Neural cell (in vitro differentiated cells): ENCODE measurements around the gene TNF. TPM values are rescaled to one million over a fixed set of nuclear protein-coding genes. Genes with fewer than 3 reads are reported as not detected.
A peak's percentile ranks its signal among the peaks of the same experiment; 100 is the strongest.
"Not testable (repeated sequence)": the region's sequence is repeated elsewhere in the genome, so short reads cannot be mapped to it uniquely, and the experiment has no call there.

Experiments
- H2AFZ ChIP-seq: fragments of 200-600, 300-800 bp; sonication (generic), shearing (Covaris generic); 2 replicates; pipeline ENCODE4 v1.6.0; 2014; ENCODE audit warnings: low read depth, mild to moderate bottlenecking, antibody characterized with exemption, low read length, moderate library complexity
- H3F3A ChIP-seq: fragments of 200-600 bp; shearing (Covaris generic); 2 replicates; pipeline ENCODE4 v1.6.1; 2016; ENCODE audit warnings: mild to moderate bottlenecking, moderate library complexity, mixed read lengths, antibody characterized with exemption, low read length; ENCODE audit not compliant: insufficient read depth, poor library complexity, severe bottlenecking
- H3K27ac ChIP-seq: fragments of 200-600, 300-800 bp; sonication (generic), shearing (Covaris generic); 2 replicates; pipeline ENCODE4 v1.5.1; 2014; ENCODE audit warnings: mild to moderate bottlenecking, low read length, moderate library complexity
- H3K27me3 ChIP-seq: fragments of 300-800, 200-600 bp; sonication (generic), shearing (Covaris generic); 2 replicates; pipeline ENCODE4 v1.6.0; 2014; ENCODE audit warnings: mild to moderate bottlenecking, low read depth, low read length, moderate library complexity; ENCODE audit not compliant: insufficient read depth
- H3K36me3 ChIP-seq: fragments of 300-800, 200-600 bp; sonication (generic), shearing (Covaris generic); 2 replicates; pipeline ENCODE4 v1.5.1; 2014; ENCODE audit warnings: mild to moderate bottlenecking, antibody characterized with exemption, low read length, moderate library complexity; ENCODE audit not compliant: insufficient read depth
- H3K4me2 ChIP-seq: fragments of 300-800, 200-600 bp; sonication (generic), shearing (Covaris generic); 2 replicates; pipeline ENCODE4 v1.6.0; 2014; ENCODE audit warnings: mild to moderate bottlenecking, low read length
- H3K4me3 ChIP-seq: fragments of 300-800, 200-600 bp; sonication (generic), shearing (Covaris generic); 2 replicates; pipeline ENCODE4 v1.5.1; 2014; ENCODE audit warnings: mild to moderate bottlenecking, low read length, moderate library complexity
- H3K79me2 ChIP-seq: fragments of 200-600 bp; shearing (Covaris generic); replicated peaks from 2 replicates; pipeline ENCODE4 v1.6.0; 2014; ENCODE audit warnings: mild to moderate bottlenecking, low read length, moderate library complexity; ENCODE audit not compliant: insufficient read depth
- H3K9ac ChIP-seq: fragments of 300-800, 200-600 bp; sonication (generic), shearing (Covaris generic); 2 replicates; pipeline ENCODE4 v1.6.1; 2016; ENCODE audit warnings: mild to moderate bottlenecking, low read length, mixed read lengths
- H3K9me2 ChIP-seq: fragments of 200-600 bp; shearing (Covaris generic); 2 replicates; pipeline ENCODE4 v1.6.1; 2016; ENCODE audit warnings: mild to moderate bottlenecking, low read length, mixed read lengths; ENCODE audit not compliant: insufficient read depth
- H3K9me3 ChIP-seq: fragments of 200-600, 300-800 bp; sonication (generic), shearing (Covaris generic); 2 replicates; pipeline ENCODE4 v1.6.1; 2016; ENCODE audit warnings: mild to moderate bottlenecking, mixed run types, low read length, moderate library complexity, mixed read lengths
- H4K20me1 ChIP-seq: fragments of 200-600 bp; shearing (Covaris generic); 2 replicates; pipeline ENCODE4 v1.6.1; 2016; ENCODE audit warnings: mild to moderate bottlenecking, mixed run types; ENCODE audit not compliant: insufficient read depth
- CTCF ChIP-seq: fragments of 450-650 bp; IDR thresholded peaks from 2 replicates; pipeline ENCODE4 v1.5.1; 2014; ENCODE audit warnings: antibody characterized with exemption, mild to moderate bottlenecking, moderate library complexity; ENCODE audit not compliant: poor library complexity, severe bottlenecking
- EP300 ChIP-seq: fragments of 450-650 bp; conservative IDR thresholded peaks from 2 replicates; pipeline ENCODE4 v1.6.1; 2014; ENCODE audit warnings: antibody characterized with exemption, mild to moderate bottlenecking, moderate library complexity; ENCODE audit not compliant: poor library complexity, severe bottlenecking
- EZH2 ChIP-seq: fragments of 200-600, 300-800 bp; shearing (Covaris generic), sonication (generic); IDR thresholded peaks from 2 replicates; pipeline ENCODE4 v1.6.1; 2014; ENCODE audit warnings: antibody characterized with exemption, low read length, borderline replicate concordance, mild to moderate bottlenecking; ENCODE audit not compliant: insufficient read depth, poor library complexity, severe bottlenecking
- MXI1 ChIP-seq: fragments of 450-650 bp; conservative IDR thresholded peaks from 2 replicates; pipeline ENCODE4 v1.6.1; 2014; ENCODE audit warnings: antibody characterized with exemption, mild to moderate bottlenecking; ENCODE audit not compliant: poor library complexity, severe bottlenecking
- POLR2AphosphoS5 ChIP-seq: IDR thresholded peaks from 2 replicates; pipeline ENCODE4 v1.6.1; 2012
- SMC3 ChIP-seq: fragments of 450-650 bp; conservative IDR thresholded peaks from 2 replicates; pipeline ENCODE4 v1.6.1; 2014; ENCODE audit warnings: antibody characterized with exemption, mild to moderate bottlenecking, moderate library complexity; ENCODE audit not compliant: poor library complexity
- TAF1 ChIP-seq: IDR thresholded peaks from 2 replicates; pipeline ENCODE4 v1.6.1; 2012; ENCODE audit warnings: low read depth
- polyA plus RNA-seq: library from polyadenylated mRNA; depleted of rRNA; stranded (reverse); fragments of >200 nt; gene quantifications from 2 replicates; pipeline ENCODE4 v1.2.3, GENCODE V29; 2014

TNF gene
- polyA plus RNA-seq, 1 donor from 2014 or later: not detected

GRCh38 chr6:31590691-31591090 is 15.3 kb downstream of the TNF start:
- H3K79me2 ChIP-seq, H4K20me1 ChIP-seq, H3F3A ChIP-seq, H3K9ac ChIP-seq, H3K36me3 ChIP-seq, H3K9me3 ChIP-seq, H3K27ac ChIP-seq, H3K27me3 ChIP-seq, H3K4me3 ChIP-seq, H2AFZ ChIP-seq, H3K4me2 ChIP-seq, H3K9me2 ChIP-seq: not testable (repeated sequence)

- H3K79me2 ChIP-seq: no peaks in the 10 kb centered on the region
- H3K4me3 ChIP-seq: no peak overlapping the region
- no peaks in the 10 kb centered on the region for H3K27me3 ChIP-seq
- no peaks in the 10 kb centered on the region for H4K20me1 ChIP-seq
- no peak overlapping the region for H3K4me2 ChIP-seq
- H3K9me3 ChIP-seq: no peaks in the 10 kb centered on the region
- no peak overlapping the region for H2AFZ ChIP-seq
- H3K36me3 ChIP-seq: no peaks in the 10 kb centered on the region
- no peaks in the 10 kb centered on the region for H3F3A ChIP-seq
- no peak overlapping the region for H3K9ac ChIP-seq
- H3K9me2 ChIP-seq: no peaks in the 10 kb centered on the region
- H3K27ac ChIP-seq: no peak overlapping the region
- TF ChIP-seq MXI1 (no peak), EP300 (no peak), EZH2 (no peak), POLR2AphosphoS5 (no peak)
Measured at GRCh38 chr6:31592396-31592771, 17.0 kb downstream of the TNF start.

DNA sequence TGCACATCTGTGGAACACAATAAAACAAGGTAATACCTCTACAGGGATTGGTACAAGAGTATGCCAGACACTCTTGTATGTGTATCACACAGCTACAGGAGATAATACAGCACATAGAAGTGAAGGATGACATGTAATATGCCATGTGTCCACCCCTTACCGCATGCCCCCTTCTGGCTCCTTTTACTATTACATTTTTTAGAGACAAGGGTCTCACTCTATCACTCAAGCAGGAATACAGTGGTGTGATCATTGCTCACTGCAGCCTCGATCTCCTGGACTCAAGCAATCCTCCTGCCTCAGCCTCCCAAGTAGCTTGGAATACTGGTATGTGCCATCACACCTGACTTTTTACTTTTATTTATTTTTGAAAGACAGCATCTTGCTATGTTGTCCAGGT is 21.6 kb downstream of the TNF start:
- Histone ChIP-seq H3K27ac (no peak overlapping the region), H4K20me1 (no peaks in the 10 kb centered on the region), H3K79me2 (no peaks in the 10 kb centered on the region), H3K9ac (no peak overlapping the region), H3K27me3 (no peaks in the 10 kb centered on the region), H3F3A (no peaks in the 10 kb centered on the region), H3K4me3 (no peak overlapping the region), H2AFZ (no peak overlapping the region), H3K4me2 (no peak overlapping the region), H3K36me3 (no peaks in the 10 kb centered on the region), H3K9me3 (no peaks in the 10 kb centered on the region), H3K9me2 (no peaks in the 10 kb centered on the region)
- TF ChIP-seq CTCF (peak; percentile 35), POLR2AphosphoS5 (no peak)

GRCh38 chr6:31607317-31607716 is 32.0 kb downstream of the TNF start:
- Histone ChIP-seq H3K9me3 (no peaks in the 10 kb centered on the region), H3K9me2 (no peaks in the 10 kb centered on the region), H2AFZ (no peak overlapping the region), H3K79me2 (no peaks in the 10 kb centered on the region), H4K20me1 (no peaks in the 10 kb centered on the region), H3K9ac (no peak overlapping the region), H3K4me2 (no peak overlapping the region), H3K27me3 (no peaks in the 10 kb centered on the region), H3F3A (no peaks in the 10 kb centered on the region), H3K27ac (no peak overlapping the region), H3K4me3 (no peak overlapping the region), H3K36me3 (no peaks in the 10 kb centered on the region)
- no peak for TF ChIP-seq POLR2AphosphoS5
- TF ChIP-seq TAF1: no peak
- no peak for TF ChIP-seq SMC3
